Kidney epithelial cell (primary cell): ENCODE data around the gene SIGLEC12. TPM values are rescaled to one million over a fixed set of nuclear protein-coding genes. Genes with fewer than 3 reads are reported as not detected.

ENCODE experiments used
- DNase-seq: peaks from one replicate; pipeline ENCODE4 v3.0.0-alpha.2; 2010; ENCODE audit warnings: low read depth
- H3K27me3 ChIP-seq: 2 replicates; pipeline ENCODE4 v1.6.0; 2011; ENCODE audit warnings: low read length; ENCODE audit not compliant: control insufficient read depth, insufficient read depth
- H3K36me3 ChIP-seq: 2 replicates; pipeline ENCODE4 v1.5.1; 2011; ENCODE audit warnings: low read length; ENCODE audit not compliant: control insufficient read depth, insufficient read depth
- H3K4me3 ChIP-seq: 2 replicates; pipeline ENCODE4 v1.5.1; 2011; ENCODE audit warnings: low read depth, mild to moderate bottlenecking, control low read depth, low read length
- total RNA-seq: library from RNA; depleted of rRNA; stranded (reverse); fragments of >200 nt; gene quantifications from 2 replicates; pipeline ENCODE4 v1.2.3, GENCODE V29; 2015
- TF ChIP-seq, protein P1 (sequence below): IDR thresholded peaks from 2 replicates; pipeline ENCODE4 v1.5.1; 2011; ENCODE audit warnings: mild to moderate bottlenecking, moderate library complexity, low read length, control low read depth, inconsistent platforms; ENCODE audit not compliant: insufficient read depth, poor library complexity, severe bottlenecking

SIGLEC12 gene
- total RNA-seq, 1 donor from 2014 or later, result not detected

DNA sequence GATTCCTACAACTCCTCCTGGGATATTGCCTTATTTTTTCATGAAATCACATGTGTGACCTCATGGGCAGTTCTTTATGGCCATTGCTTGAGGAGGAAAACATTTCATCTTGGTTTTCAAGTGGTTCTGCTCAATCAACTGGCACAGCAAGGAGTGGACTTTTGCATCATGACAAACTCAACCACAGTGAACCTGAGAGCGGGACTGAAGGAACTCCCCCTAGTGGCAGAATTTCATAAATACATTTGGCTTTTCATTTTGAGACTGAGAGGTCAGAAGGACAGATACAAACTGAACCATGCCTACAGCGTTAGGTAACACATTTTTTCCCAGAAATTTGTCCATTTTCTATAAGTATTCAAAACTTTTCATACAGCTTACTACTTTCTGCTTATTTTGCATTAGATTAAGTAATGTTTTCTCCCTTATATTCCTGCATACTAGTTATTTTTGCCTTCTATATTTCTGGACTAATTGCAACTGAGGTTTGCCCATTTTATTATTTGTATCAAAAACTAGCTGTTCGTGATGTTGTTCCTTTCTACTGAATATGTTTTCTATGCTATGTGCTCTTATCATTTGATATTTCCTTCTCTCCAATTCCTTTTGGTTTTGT, 13.4 kb upstream of the SIGLEC12 start:
- TF ChIP-seq, protein P1, sequence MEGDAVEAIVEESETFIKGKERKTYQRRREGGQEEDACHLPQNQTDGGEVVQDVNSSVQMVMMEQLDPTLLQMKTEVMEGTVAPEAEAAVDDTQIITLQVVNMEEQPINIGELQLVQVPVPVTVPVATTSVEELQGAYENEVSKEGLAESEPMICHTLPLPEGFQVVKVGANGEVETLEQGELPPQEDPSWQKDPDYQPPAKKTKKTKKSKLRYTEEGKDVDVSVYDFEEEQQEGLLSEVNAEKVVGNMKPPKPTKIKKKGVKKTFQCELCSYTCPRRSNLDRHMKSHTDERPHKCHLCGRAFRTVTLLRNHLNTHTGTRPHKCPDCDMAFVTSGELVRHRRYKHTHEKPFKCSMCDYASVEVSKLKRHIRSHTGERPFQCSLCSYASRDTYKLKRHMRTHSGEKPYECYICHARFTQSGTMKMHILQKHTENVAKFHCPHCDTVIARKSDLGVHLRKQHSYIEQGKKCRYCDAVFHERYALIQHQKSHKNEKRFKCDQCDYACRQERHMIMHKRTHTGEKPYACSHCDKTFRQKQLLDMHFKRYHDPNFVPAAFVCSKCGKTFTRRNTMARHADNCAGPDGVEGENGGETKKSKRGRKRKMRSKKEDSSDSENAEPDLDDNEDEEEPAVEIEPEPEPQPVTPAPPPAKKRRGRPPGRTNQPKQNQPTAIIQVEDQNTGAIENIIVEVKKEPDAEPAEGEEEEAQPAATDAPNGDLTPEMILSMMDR, result peak; percentile 66
- H3K36me3 ChIP-seq, result no peaks in the 10 kb centered on the region
- H3K4me3 ChIP-seq, result no peak overlapping the region
- no peaks in the 10 kb centered on the region for H3K27me3 ChIP-seq
- no peak for DNase-seq

DNA sequence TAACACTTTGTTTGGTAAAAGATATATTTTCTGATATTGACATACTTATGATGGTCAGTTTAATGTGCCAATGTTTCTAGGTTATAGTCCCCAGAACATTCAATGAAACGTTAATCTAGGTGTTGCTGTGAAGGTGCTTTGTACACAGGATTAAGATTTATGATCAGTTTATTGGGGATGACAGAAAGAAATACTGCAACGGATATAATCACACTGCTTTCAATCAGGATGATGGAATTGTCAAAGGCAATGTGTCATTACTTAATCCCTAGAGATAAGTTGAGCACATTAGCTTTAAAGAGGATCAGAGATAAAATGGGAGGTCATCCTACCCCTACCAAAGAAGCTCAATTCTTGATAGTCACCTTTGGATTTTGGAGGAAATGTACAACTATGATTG, 12.4 kb upstream of the SIGLEC12 start:
- no peaks in the 10 kb centered on the region for H3K36me3 ChIP-seq
- DNase-seq, result no peak
- no peaks in the 10 kb centered on the region for H3K27me3 ChIP-seq
- no peak overlapping the region for H3K4me3 ChIP-seq
- TF ChIP-seq, protein P1, result no peak

DNA sequence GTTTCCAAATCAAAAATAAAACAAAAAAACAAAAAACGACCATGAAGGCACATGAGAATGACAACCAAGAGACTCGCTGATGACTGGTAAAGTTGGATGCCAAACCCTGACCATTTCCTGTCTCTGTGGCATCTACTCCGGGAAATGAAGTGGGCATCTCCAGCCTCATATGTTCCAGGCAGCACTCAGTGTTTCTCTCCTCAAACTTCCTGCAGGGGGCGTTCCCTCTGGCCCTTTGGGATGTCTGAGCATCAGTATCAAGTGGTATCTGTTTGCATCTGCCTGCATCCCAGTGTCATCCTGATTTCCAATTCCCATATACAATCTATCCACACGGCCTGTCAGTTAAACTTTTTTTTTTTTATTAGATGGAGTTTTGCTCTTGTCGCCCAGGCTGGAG, 9.8 kb upstream of the SIGLEC12 start:
- DNase-seq, result no peak
- Histone ChIP-seq H3K36me3 (no peaks in the 10 kb centered on the region), H3K27me3 (no peaks in the 10 kb centered on the region), H3K4me3 (no peak overlapping the region)
- TF ChIP-seq, protein P1, result peak; percentile 3

DNA sequence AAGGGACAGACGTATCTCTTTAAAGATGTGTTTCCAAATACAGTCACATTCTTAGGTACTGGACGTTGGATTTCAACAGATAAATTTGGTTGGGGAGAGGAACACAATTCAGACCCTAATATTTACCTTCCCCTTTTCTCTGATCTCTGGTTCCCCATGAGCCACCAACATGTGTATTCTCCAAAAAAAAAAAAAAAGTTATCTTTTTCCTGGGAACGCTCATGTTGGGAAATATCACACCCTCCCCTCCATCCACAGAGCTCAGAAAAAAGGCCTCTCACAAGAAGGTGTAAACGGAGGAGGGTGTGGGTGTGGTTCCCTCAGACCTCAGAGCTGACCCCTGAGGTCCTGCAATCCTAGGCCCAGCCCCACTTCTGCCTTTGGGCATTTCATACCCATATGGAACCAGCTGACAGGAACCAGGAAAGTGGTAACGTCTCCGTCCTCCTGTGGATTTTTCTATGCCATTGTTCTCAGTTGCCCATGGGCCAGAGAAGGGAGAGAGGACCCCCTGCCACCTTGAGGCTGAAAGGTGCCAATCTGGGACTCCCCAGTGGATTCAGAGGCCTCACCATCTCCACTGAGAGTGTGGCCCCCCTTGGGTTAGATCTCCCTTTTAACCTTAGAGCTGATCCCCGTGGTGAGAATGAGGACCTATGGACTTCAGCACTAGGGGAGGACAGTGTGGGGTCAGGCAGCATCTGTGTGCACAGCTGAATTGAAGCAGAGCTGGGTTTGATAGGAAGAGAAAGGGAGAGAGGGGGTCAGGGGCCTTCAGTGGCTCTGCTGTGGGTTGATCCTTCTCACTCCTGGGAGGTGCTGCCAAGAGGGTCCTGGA, 8.4 kb upstream of the SIGLEC12 start:
- H3K27me3 ChIP-seq, result no peaks in the 10 kb centered on the region
- TF ChIP-seq, protein P1, result no peak
- H3K36me3 ChIP-seq, result no peaks in the 10 kb centered on the region
- no peak overlapping the region for H3K4me3 ChIP-seq
- DNase-seq, result no peak

DNA sequence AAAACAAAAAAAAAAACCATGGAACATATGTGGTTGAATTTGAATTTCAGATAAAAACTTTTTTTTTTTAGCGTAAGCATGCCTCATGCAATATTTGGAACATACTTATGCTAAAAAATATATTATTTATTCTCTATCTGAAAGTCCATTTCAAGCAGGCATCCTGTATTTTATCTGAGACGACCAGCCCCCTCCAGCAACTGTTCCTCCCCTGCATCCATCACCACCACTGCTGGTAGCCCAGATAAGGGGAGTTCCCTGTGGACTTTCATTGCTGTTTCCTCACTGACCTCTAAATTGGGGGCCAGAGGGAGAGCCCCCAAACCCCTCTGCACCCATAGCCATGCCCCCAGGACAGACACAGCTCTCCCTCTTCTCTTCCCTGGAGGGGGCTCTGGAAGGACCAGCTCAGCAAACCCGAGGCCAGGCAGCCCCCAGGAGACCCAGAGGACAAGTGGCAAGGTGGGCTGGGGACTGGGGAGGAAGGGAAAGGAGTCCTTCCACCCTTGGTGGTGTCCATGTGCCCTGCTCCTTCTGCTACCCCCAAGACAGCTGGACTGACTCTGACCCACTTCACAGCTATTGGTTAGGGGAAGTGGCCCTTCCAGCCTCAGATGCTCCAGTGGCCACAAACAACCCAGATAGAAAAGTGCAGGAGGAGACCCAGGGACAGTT, 6.6 kb upstream of the SIGLEC12 start:
- no peaks in the 10 kb centered on the region for H3K27me3 ChIP-seq
- H3K4me3 ChIP-seq, result no peak overlapping the region
- TF ChIP-seq, protein P1, result no peak
- H3K36me3 ChIP-seq, result no peaks in the 10 kb centered on the region
- DNase-seq, result no peak
